AG04450 (cell line): ENCODE measurements around the gene NFATC2. TPM values are rescaled to one million over a fixed set of nuclear protein-coding genes. Genes with fewer than 3 reads are reported as not detected.

Source experiments
- CTCF ChIA-PET: fragments of 300-600, 350-600 bp; formaldehyde crosslinking; extraction: SDS; loops from one replicate; lab custom pipeline; 2022; ENCODE audit warnings: antibody characterized with exemption, inconsistent platforms; lab: Charles Lee
- POLR2A ChIA-PET: fragments of 350-600 bp; formaldehyde crosslinking; extraction: SDS; loops from one replicate; lab custom pipeline; 2021; ENCODE audit warnings: antibody characterized with exemption, inconsistent platforms; lab: Yijun Ruan, JAX
- DNase-seq: peaks from one replicate; pipeline ENCODE4 v3.0.0-alpha.2; 2011; ENCODE audit warnings: low read depth, low spot score
- H3K27ac ChIP-seq: one replicate; pipeline ENCODE4 v1.5.1; 2012; ENCODE audit warnings: low read depth, low read length, control low read depth
- H3K27me3 ChIP-seq: one replicate; pipeline ENCODE4 v1.6.0; 2012; ENCODE audit warnings: low read length; ENCODE audit not compliant: control insufficient read depth, insufficient read depth
- H3K4me3 ChIP-seq: 2 replicates; pipeline ENCODE4 v1.5.1; 2011; ENCODE audit warnings: mild to moderate bottlenecking, low read depth, low read length, control low read depth
- H3K9me3 ChIP-seq: 2 replicates; pipeline ENCODE4 v1.5.1; 2012; ENCODE audit warnings: low read length; ENCODE audit not compliant: control insufficient read depth, insufficient read depth
- polyA plus RNA-seq: library from polyadenylated mRNA; depleted of rRNA; stranded (reverse); fragments of >200 nt; gene quantifications from 2 replicates; pipeline ENCODE4 v1.2.3, GENCODE V29; 2011
- TF ChIP-seq, protein P1 (sequence below): IDR thresholded peaks from 2 replicates; pipeline ENCODE4 v1.5.1; 2011; ENCODE audit warnings: low read depth, low read length, control low read depth, inconsistent platforms

The NFATC2 gene
- polyA plus RNA-seq, 1 experiment = 0.07 TPM

DNA sequence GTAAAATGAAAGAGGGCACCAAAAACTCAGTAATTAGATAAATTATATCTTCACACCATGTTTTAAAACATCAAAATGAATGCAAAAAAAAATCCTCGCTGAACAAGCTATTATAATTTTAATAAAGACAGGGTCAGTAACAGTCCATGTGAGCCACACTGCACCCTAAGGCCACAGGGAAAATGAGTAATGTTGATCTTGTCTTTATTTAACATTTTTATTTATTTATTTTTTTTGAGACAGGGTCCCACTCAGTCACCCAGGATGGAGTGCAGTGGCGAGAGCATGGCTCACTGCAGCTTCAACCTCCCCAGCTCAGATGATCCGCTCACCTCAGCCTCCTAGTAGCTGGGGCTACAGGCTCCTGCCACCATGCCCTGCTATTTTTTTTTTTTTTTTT, 8.7 kb upstream of the NFATC2 start:
- H3K9me3 ChIP-seq = no peaks in the 10 kb centered on the region
- CTCF ChIA-PET = no interaction called here
- TF ChIP-seq, protein P1, sequence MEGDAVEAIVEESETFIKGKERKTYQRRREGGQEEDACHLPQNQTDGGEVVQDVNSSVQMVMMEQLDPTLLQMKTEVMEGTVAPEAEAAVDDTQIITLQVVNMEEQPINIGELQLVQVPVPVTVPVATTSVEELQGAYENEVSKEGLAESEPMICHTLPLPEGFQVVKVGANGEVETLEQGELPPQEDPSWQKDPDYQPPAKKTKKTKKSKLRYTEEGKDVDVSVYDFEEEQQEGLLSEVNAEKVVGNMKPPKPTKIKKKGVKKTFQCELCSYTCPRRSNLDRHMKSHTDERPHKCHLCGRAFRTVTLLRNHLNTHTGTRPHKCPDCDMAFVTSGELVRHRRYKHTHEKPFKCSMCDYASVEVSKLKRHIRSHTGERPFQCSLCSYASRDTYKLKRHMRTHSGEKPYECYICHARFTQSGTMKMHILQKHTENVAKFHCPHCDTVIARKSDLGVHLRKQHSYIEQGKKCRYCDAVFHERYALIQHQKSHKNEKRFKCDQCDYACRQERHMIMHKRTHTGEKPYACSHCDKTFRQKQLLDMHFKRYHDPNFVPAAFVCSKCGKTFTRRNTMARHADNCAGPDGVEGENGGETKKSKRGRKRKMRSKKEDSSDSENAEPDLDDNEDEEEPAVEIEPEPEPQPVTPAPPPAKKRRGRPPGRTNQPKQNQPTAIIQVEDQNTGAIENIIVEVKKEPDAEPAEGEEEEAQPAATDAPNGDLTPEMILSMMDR = no peak
- POLR2A ChIA-PET = no interaction called here
- no peak overlapping the region for H3K27ac ChIP-seq
- no peaks in the 10 kb centered on the region for H3K27me3 ChIP-seq
- DNase-seq = no peak
- H3K4me3 ChIP-seq = no peak overlapping the region

DNA sequence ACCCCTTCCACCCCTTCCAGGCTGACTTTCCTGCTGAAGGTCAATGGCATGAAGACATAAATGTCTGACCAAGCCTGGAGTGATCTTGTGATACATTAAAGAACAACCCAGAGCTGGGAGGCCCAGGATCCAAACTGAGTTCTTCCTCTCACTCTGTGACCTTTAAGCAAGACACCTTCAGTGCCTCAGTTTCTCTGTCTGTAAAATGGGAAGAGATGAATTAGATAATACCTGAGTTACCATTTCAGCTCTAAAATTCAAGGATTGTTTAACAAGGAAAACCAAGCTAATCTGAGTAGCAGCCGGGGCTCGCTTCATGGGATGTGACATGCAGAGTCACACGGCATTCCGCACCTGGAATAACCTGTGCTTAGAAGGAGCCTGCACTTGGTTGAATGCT, 7.0 kb upstream of the NFATC2 start:
- Histone ChIP-seq H3K9me3 (no peaks in the 10 kb centered on the region), H3K27ac (no peak overlapping the region), H3K27me3 (no peaks in the 10 kb centered on the region), H3K4me3 (no peak overlapping the region)
- POLR2A ChIA-PET = no interaction called here
- TF ChIP-seq, protein P1 = no peak
- no peak for DNase-seq
- CTCF ChIA-PET = no interaction called here

DNA sequence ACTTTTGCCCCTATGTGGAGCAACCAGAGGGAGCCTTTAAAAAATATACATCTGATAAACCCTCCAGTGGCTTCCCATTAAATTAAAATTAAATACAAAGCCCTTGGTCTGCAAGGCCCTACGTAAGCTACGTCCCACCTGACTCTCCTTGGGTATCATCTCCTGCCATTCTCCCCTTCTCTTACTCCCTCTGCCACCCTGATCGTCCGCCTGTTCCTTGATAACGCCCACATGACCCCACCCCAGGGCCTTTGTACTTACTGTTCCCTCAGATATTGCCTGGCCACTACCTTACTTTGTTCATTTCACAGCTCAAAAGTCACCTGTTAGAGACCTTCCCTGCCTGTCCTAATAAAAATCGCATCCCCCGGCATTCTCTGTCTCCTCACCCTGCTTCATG, 5.4 kb upstream of the NFATC2 start:
- Histone ChIP-seq H3K27ac (no peak overlapping the region), H3K4me3 (no peak overlapping the region), H3K9me3 (no peaks in the 10 kb centered on the region), H3K27me3 (no peaks in the 10 kb centered on the region)
- ChIA-PET POLR2A (no interaction called here), CTCF (no interaction called here)
- TF ChIP-seq, protein P1 = no peak
- no peak for DNase-seq

DNA sequence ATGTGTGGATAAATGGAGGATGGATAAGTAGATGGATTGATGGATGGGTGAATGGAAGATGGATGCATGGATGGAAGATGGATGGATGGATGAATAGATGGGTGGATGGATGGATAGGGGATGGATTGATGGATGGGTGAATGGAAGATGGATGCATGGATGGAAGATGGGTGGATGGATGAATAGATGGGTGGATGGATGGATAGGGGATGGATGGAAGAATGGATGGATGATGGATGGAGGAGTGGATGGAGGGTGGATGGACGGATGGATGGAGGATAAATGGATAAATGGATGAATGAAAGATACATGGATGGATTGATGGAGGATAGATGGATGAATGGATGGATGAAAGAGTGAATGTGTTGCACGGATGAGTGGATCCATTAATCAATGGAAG, 3.0 kb upstream of the NFATC2 start:
- Histone ChIP-seq H3K4me3 (no peak overlapping the region), H3K9me3 (no peaks in the 10 kb centered on the region; the same call in 1 of the 2 replicates), H3K27me3 (no peaks in the 10 kb centered on the region), H3K27ac (no peak overlapping the region)
- TF ChIP-seq, protein P1 = no peak
- CTCF ChIA-PET = no interaction called here
- no peak for DNase-seq
- POLR2A ChIA-PET = no interaction called here

DNA sequence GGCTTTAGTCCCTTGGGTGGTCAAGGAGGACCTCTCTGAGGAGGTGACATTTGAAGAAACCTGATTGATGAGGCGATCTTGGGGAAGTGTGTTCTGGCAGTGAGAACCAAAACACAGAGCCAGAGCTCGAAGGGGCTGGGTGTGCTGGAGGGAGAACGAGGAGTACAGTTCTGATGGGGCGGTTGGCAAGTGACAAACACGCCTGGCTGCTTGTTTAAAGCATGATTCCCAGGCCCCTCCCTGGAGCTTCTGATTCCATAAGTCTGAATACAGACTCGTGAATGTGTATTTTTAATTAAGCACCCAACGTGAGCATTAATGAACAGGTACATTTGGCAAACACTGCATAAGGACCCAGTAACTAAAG, 886 bp upstream of the NFATC2 start:
- Histone ChIP-seq H3K27me3 (no peaks in the 10 kb centered on the region), H3K9me3 (no peaks in the 10 kb centered on the region; the same call in 1 of the 2 replicates), H3K27ac (no peak overlapping the region), H3K4me3 (no peak overlapping the region)
- DNase-seq = no peak
- TF ChIP-seq, protein P1 = no peak
- ChIA-PET CTCF (no interaction called here), POLR2A (interaction anchor here (0.8 kb wide), 1 partner anchor 19 kb away, joined by 3 read pairs; no protein-coding TSS in a partner anchor)
